SK-N-SH (cell line): ENCODE results near the gene SORBS2. TPM values are rescaled to one million over a fixed set of nuclear protein-coding genes. Genes with fewer than 3 reads are reported as not detected.

Experiments used
- CTCF ChIA-PET: fragments of 300-600, 350-600 bp; formaldehyde crosslinking; extraction: SDS; loops from one replicate; lab custom pipeline; 2021; lab: Yijun Ruan, JAX
- POLR2A ChIA-PET: fragments of 350-600 bp; sonication (Branson Sonifier 250); formaldehyde crosslinking; extraction: SDS; loops from one replicate; lab custom pipeline; 2020; ENCODE audit warnings: antibody characterized with exemption, inconsistent platforms; lab: Yijun Ruan, JAX
- DNase-seq: peaks from one replicate; pipeline ENCODE4 v3.0.0; 2012
- H2AFZ ChIP-seq: fragments of 200-600 bp; sonication (generic); 2 replicates; pipeline ENCODE4 v1.8.1; 2016; ENCODE audit warnings: antibody characterized with exemption, mild to moderate bottlenecking, low read depth
- H3F3A ChIP-seq: fragments of 200-600 bp; sonication (generic); replicated peaks from 2 replicates; pipeline ENCODE3; 2016; ENCODE audit warnings: antibody characterized with exemption, mild to moderate bottlenecking; ENCODE audit not compliant: insufficient read depth
- H3K27ac ChIP-seq, 2 experiments: fragments of 200-500 bp in 1 of 2; fragments of 200-600 bp in 1 of 2; sonication (Bioruptor generic) in 1 of 2; sonication (generic), shearing (Covaris generic) in 1 of 2; 2 replicates each; pipeline versions ENCODE4 v1.5.1 to v1.6.1; 2014 to 2016; ENCODE audit warnings: low read depth in 2 of 2, inconsistent platforms in 1 of 2, low read length in 1 of 2, mild to moderate bottlenecking in 1 of 2, mixed read lengths in 1 of 2
- H3K27me3 ChIP-seq: fragments of 200-600 bp; sonication (generic), shearing (Covaris generic); 2 replicates; pipeline ENCODE4 v1.6.1; 2016; ENCODE audit warnings: mixed run types; ENCODE audit not compliant: insufficient read depth
- H3K36me3 ChIP-seq, 2 experiments: fragments of 200-500 bp in 1 of 2; fragments of 200-600 bp in 1 of 2; sonication (Bioruptor generic) in 1 of 2; sonication (generic) in 1 of 2; replicated peaks in 1 of 2; 2 replicates each; pipeline versions ENCODE3 to v1.5.1; 2014 to 2016; ENCODE audit warnings: low read length in 1 of 2, mild to moderate bottlenecking in 1 of 2; ENCODE audit not compliant: insufficient read depth in 2 of 2, control insufficient read depth in 1 of 2
- H3K4me1 ChIP-seq, 2 experiments: fragments of 200-500 bp in 1 of 2; fragments of 200-600 bp in 1 of 2; sonication (Bioruptor generic) in 1 of 2; sonication (generic), shearing (Covaris generic) in 1 of 2; 2 replicates each; pipeline versions ENCODE4 v1.5.1 to v1.6.1; 2014 to 2016; ENCODE audit warnings: low read depth in 1 of 2, low read length in 1 of 2, mixed run types in 1 of 2; ENCODE audit not compliant: insufficient read depth in 2 of 2, control insufficient read depth in 1 of 2
- H3K4me2 ChIP-seq: fragments of 200-600 bp; sonication (generic), shearing (Covaris generic); 2 replicates; pipeline ENCODE4 v1.6.1; 2017; ENCODE audit warnings: mixed run types
- H3K4me3 ChIP-seq, 2 experiments: fragments of 200-500 bp in 1 of 2; fragments of 200-600 bp in 1 of 2; sonication (Bioruptor generic) in 1 of 2; sonication (generic), shearing (Covaris generic) in 1 of 2; 2 replicates each; pipeline versions ENCODE4 v1.5.1 to v1.8.1; 2014 to 2016; ENCODE audit warnings: low read depth in 2 of 2, inconsistent platforms in 1 of 2, low read length in 1 of 2, mild to moderate bottlenecking in 1 of 2, mixed read lengths in 1 of 2, moderate library complexity in 1 of 2
- H3K79me2 ChIP-seq: fragments of 200-600 bp; sonication (generic); 2 replicates; pipeline ENCODE4 v1.8.1; 2017; ENCODE audit warnings: mild to moderate bottlenecking; ENCODE audit not compliant: insufficient read depth
- H3K9ac ChIP-seq: fragments of 200-600 bp; sonication (generic); 2 replicates; pipeline ENCODE4 v1.6.1; 2017; ENCODE audit warnings: mixed run types
- H3K9me2 ChIP-seq: fragments of 200-600 bp; sonication (generic); 2 replicates; pipeline ENCODE4 v1.6.1; 2017; ENCODE audit warnings: mixed run types
- H3K9me3 ChIP-seq: fragments of 200-600 bp; sonication (generic); 2 replicates; pipeline ENCODE4 v1.6.1; 2017; ENCODE audit warnings: mixed run types, mild to moderate bottlenecking, moderate library complexity
- H4K20me1 ChIP-seq: fragments of 200-600 bp; sonication (generic); 2 replicates; pipeline ENCODE4 v1.6.1; 2017; ENCODE audit warnings: mild to moderate bottlenecking, mixed run types; ENCODE audit not compliant: insufficient read depth
- FOXM1 ChIP-seq: IDR thresholded peaks from 2 replicates; pipeline ENCODE4 v1.4.0; 2012; ENCODE audit warnings: low read depth, mild to moderate bottlenecking
- GABPA ChIP-seq: IDR thresholded peaks from 2 replicates; pipeline ENCODE4 v1.4.0; 2012; ENCODE audit warnings: low read depth, mild to moderate bottlenecking
- JUND ChIP-seq: IDR thresholded peaks from 2 replicates; pipeline ENCODE4 v1.4.0; 2012
- MEF2A ChIP-seq: IDR thresholded peaks from 2 replicates; pipeline ENCODE4 v1.4.0; 2012; ENCODE audit warnings: low read depth, borderline replicate concordance
- MXI1 ChIP-seq: IDR thresholded peaks from 2 replicates; pipeline ENCODE4 v1.6.1; 2012; ENCODE audit warnings: mild to moderate bottlenecking, low read depth, low read length, improper control_type of control experiment
- NRF1 ChIP-seq: IDR thresholded peaks from 2 replicates; pipeline ENCODE4 v1.6.1; 2012; ENCODE audit warnings: low read depth, mild to moderate bottlenecking, low read length
- RAD21 ChIP-seq: IDR thresholded peaks from 2 replicates; pipeline ENCODE4 v1.6.1; 2012; ENCODE audit warnings: mild to moderate bottlenecking, low read length
- RCOR1 ChIP-seq: fragments of 150-350 bp; IDR thresholded peaks from 2 replicates; pipeline ENCODE4 v1.6.1; 2017; ENCODE audit warnings: antibody characterized with exemption, low read length
- RFX5 ChIP-seq: IDR thresholded peaks from 2 replicates; pipeline ENCODE4 v1.6.1; 2012; ENCODE audit warnings: mild to moderate bottlenecking, improper control_type of control experiment, low read length
- RXRA ChIP-seq: IDR thresholded peaks from 2 replicates; pipeline ENCODE4 v1.4.0; 2012; ENCODE audit warnings: low read depth, mild to moderate bottlenecking, borderline replicate concordance
- SMC3 ChIP-seq: IDR thresholded peaks from 2 replicates; pipeline ENCODE4 v1.6.1; 2012; ENCODE audit warnings: low read depth, low read length, improper control_type of control experiment
- TAF1 ChIP-seq: IDR thresholded peaks from 2 replicates; pipeline ENCODE4 v1.6.1; 2012; ENCODE audit warnings: low read depth, mild to moderate bottlenecking, low read length, moderate library complexity, borderline replicate concordance
- TEAD4 ChIP-seq: IDR thresholded peaks from 2 replicates; pipeline ENCODE4 v1.4.0; 2012; ENCODE audit warnings: mild to moderate bottlenecking, borderline replicate concordance; ENCODE audit not compliant: insufficient read depth
- WGBS: methylation state at CpG from one replicate; pipeline ENCODE4 v1.1.6; 2017; ENCODE audit warnings: low lambda C conversion rate; 5-methylcytosine and 5-hydroxymethylcytosine counted together
- polyA plus RNA-seq, 3 experiments: library from polyadenylated mRNA; depleted of rRNA; stranded (reverse); fragments of >200 nt; gene quantifications; 2 replicates each; pipeline ENCODE4 v1.2.3, GENCODE V29; 2012
- TF ChIP-seq, protein P1 (sequence below): fragments of 200-600 bp; sonication (generic); IDR thresholded peaks from 2 replicates; pipeline ENCODE4 v1.6.1; 2017; ENCODE audit warnings: antibody characterized with exemption, mild to moderate bottlenecking, moderate library complexity
- TF ChIP-seq, protein P2 (sequence below): IDR thresholded peaks from 2 replicates; pipeline ENCODE4; 2012
- TF ChIP-seq, protein P3 (sequence below): IDR thresholded peaks from 2 replicates; pipeline ENCODE4 v1.6.1; 2012; ENCODE audit warnings: mild to moderate bottlenecking, low read depth, low read length, moderate library complexity
- TF ChIP-seq, protein P4 (sequence below): IDR thresholded peaks from 2 replicates; pipeline ENCODE4 v1.4.0; 2012; ENCODE audit warnings: low read depth, borderline replicate concordance
- TF ChIP-seq, protein P5 (sequence below): fragments of 150-350 bp; IDR thresholded peaks from 2 replicates; pipeline ENCODE4 v1.6.1; 2016; ENCODE audit warnings: mild to moderate bottlenecking, low read depth, low read length
- TF ChIP-seq, protein P6 (sequence below): fragments of 150-350 bp; IDR thresholded peaks from 2 replicates; pipeline ENCODE4 v1.6.1; 2017; ENCODE audit warnings: antibody characterized with exemption, low read length, low read depth, borderline replicate concordance

Gene SORBS2
- polyA plus RNA-seq, 1 of the 3 experiments (the other 2 are of a cell fraction) = 2.5 TPM

DNA sequence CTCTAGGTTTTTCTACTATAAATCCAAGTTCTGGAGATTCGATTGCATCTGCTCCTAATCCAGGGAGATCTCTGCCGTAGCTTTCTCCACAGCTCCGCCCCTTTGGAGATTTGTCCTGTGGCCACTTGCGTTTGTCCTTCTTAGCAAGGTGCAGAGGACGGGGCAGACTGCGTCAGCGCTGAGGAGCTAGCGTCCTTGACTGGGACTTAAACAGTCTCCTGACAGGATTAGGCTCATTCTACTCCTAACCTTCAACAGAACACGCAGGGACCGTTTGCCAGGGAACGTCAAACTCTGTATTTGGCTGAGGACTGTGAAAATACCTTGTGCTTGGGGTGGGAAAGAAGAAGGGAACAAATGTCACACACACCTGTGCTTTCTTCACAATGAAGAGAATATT lies 38.6 kb downstream of the SORBS2 start:
- 85% methylated on average over 11 of the region's 11 CpGs for WGBS
- POLR2A ChIA-PET = no interaction called here
- Histone ChIP-seq H3K79me2 (no peaks in the 10 kb centered on the region), H3K36me3 (no peaks in the 10 kb centered on the region), H3K4me1 (peaks cover 2 to 6% of the 10 kb centered on the region in 2 experiments; a peak in 2 of 4 replicates), H3K27ac (no peak overlapping the region), H3K9me2 (no peaks in the 10 kb centered on the region), H3F3A (peaks cover 18% of the 10 kb centered on the region), H3K9me3 (no peaks in the 10 kb centered on the region), H3K27me3 (no peaks in the 10 kb centered on the region), H4K20me1 (no peaks in the 10 kb centered on the region), H3K4me2 (no peak overlapping the region), H3K9ac (no peak overlapping the region), H3K4me3 (no peak overlapping the region), H2AFZ (no peak overlapping the region)
- CTCF ChIA-PET = no interaction called here
- TF ChIP-seq, protein P1, sequence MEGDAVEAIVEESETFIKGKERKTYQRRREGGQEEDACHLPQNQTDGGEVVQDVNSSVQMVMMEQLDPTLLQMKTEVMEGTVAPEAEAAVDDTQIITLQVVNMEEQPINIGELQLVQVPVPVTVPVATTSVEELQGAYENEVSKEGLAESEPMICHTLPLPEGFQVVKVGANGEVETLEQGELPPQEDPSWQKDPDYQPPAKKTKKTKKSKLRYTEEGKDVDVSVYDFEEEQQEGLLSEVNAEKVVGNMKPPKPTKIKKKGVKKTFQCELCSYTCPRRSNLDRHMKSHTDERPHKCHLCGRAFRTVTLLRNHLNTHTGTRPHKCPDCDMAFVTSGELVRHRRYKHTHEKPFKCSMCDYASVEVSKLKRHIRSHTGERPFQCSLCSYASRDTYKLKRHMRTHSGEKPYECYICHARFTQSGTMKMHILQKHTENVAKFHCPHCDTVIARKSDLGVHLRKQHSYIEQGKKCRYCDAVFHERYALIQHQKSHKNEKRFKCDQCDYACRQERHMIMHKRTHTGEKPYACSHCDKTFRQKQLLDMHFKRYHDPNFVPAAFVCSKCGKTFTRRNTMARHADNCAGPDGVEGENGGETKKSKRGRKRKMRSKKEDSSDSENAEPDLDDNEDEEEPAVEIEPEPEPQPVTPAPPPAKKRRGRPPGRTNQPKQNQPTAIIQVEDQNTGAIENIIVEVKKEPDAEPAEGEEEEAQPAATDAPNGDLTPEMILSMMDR = no peak
- TF ChIP-seq FOXM1 = no peak
- no peak for TF ChIP-seq TEAD4
- no peak for TF ChIP-seq SMC3
- TF ChIP-seq NRF1 = no peak
- TF ChIP-seq TAF1 = no peak
- no peak for TF ChIP-seq RAD21
- TF ChIP-seq RXRA = no peak
- TF ChIP-seq, protein P2, sequence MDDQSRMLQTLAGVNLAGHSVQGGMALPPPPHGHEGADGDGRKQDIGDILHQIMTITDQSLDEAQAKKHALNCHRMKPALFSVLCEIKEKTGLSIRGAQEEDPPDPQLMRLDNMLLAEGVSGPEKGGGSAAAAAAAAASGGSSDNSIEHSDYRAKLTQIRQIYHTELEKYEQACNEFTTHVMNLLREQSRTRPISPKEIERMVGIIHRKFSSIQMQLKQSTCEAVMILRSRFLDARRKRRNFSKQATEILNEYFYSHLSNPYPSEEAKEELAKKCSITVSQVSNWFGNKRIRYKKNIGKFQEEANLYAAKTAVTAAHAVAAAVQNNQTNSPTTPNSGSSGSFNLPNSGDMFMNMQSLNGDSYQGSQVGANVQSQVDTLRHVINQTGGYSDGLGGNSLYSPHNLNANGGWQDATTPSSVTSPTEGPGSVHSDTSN = no peak
- TF ChIP-seq, protein P3, sequence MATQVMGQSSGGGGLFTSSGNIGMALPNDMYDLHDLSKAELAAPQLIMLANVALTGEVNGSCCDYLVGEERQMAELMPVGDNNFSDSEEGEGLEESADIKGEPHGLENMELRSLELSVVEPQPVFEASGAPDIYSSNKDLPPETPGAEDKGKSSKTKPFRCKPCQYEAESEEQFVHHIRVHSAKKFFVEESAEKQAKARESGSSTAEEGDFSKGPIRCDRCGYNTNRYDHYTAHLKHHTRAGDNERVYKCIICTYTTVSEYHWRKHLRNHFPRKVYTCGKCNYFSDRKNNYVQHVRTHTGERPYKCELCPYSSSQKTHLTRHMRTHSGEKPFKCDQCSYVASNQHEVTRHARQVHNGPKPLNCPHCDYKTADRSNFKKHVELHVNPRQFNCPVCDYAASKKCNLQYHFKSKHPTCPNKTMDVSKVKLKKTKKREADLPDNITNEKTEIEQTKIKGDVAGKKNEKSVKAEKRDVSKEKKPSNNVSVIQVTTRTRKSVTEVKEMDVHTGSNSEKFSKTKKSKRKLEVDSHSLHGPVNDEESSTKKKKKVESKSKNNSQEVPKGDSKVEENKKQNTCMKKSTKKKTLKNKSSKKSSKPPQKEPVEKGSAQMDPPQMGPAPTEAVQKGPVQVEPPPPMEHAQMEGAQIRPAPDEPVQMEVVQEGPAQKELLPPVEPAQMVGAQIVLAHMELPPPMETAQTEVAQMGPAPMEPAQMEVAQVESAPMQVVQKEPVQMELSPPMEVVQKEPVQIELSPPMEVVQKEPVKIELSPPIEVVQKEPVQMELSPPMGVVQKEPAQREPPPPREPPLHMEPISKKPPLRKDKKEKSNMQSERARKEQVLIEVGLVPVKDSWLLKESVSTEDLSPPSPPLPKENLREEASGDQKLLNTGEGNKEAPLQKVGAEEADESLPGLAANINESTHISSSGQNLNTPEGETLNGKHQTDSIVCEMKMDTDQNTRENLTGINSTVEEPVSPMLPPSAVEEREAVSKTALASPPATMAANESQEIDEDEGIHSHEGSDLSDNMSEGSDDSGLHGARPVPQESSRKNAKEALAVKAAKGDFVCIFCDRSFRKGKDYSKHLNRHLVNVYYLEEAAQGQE = no peak
- TF ChIP-seq, protein P4, sequence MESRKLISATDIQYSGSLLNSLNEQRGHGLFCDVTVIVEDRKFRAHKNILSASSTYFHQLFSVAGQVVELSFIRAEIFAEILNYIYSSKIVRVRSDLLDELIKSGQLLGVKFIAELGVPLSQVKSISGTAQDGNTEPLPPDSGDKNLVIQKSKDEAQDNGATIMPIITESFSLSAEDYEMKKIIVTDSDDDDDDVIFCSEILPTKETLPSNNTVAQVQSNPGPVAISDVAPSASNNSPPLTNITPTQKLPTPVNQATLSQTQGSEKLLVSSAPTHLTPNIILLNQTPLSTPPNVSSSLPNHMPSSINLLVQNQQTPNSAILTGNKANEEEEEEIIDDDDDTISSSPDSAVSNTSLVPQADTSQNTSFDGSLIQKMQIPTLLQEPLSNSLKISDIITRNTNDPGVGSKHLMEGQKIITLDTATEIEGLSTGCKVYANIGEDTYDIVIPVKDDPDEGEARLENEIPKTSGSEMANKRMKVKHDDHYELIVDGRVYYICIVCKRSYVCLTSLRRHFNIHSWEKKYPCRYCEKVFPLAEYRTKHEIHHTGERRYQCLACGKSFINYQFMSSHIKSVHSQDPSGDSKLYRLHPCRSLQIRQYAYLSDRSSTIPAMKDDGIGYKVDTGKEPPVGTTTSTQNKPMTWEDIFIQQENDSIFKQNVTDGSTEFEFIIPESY = no peak
- no peak for TF ChIP-seq RFX5
- no peak for TF ChIP-seq RCOR1
- TF ChIP-seq, protein P5, sequence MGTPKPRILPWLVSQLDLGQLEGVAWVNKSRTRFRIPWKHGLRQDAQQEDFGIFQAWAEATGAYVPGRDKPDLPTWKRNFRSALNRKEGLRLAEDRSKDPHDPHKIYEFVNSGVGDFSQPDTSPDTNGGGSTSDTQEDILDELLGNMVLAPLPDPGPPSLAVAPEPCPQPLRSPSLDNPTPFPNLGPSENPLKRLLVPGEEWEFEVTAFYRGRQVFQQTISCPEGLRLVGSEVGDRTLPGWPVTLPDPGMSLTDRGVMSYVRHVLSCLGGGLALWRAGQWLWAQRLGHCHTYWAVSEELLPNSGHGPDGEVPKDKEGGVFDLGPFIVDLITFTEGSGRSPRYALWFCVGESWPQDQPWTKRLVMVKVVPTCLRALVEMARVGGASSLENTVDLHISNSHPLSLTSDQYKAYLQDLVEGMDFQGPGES = no peak
- TF ChIP-seq GABPA = no peak
- TF ChIP-seq JUND = no peak
- TF ChIP-seq MXI1 = no peak
- TF ChIP-seq MEF2A = no peak
- TF ChIP-seq, protein P6, sequence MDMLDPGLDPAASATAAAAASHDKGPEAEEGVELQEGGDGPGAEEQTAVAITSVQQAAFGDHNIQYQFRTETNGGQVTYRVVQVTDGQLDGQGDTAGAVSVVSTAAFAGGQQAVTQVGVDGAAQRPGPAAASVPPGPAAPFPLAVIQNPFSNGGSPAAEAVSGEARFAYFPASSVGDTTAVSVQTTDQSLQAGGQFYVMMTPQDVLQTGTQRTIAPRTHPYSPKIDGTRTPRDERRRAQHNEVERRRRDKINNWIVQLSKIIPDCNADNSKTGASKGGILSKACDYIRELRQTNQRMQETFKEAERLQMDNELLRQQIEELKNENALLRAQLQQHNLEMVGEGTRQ = no peak
- DNase-seq = no peak
